ENCODE measurements around the gene OR51B6.
"Not testable (repeated sequence)": the region's sequence is repeated elsewhere in the genome, so short reads cannot be mapped to it uniquely, and the experiment has no call there.

The OR51B6 gene

DNA sequence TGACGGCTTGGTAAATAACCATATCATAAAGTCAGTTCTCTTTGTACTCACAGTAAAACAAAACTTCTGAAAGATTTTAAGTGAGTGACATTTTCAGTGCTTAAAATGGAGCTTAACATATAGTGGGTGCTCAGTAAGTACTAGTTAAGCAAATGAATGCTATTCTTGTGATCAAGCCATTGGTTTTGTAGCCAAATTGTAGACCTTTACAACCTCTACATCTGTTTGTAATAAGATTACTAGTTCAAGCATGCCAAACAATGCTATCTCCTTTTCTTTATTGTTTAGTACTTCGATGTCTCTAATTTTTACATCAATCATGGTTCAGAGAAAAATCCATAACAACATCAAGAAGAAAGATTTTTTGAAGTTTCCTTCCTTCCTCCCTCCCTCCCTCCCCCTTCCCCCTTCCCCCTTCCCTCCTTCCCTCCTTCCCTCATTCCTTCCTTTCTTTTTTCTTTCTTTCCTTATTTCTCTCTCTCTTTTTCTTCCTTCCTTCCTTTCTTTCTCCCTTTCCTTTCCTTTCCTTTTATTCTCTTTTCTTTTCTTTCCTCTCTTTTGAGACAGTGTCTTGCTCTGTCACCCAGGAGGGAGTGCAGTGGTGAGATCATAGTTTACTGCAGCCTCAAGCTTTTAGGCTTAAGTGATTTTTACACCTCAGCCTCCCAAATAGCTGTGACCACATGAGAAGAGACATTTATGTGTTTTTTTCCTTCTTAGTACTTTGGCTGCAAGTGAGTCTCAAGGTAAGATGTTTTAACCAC, 43.9 kb upstream of the OR51B6 start:
- Histone ChIP-seq H3K4ac (ENCODE audit: low read depth, low read length) (no peak overlapping the region), H3K27me3 (ENCODE audit: insufficient read depth, low read length) (no peaks in the 10 kb centered on the region), H2AK5ac (ENCODE audit: low read length) (no peak overlapping the region), H3K27ac (ENCODE audit: low read depth, low read length) (no peak overlapping the region), H3K23ac (ENCODE audit: low read length) (no peak overlapping the region), H2BK120ac (ENCODE audit: insufficient read depth, low read length, poor library complexity) (no peak overlapping the region), H3K79me2 (ENCODE audit: control insufficient read depth, insufficient read depth, low read length, poor library complexity) (no peaks in the 10 kb centered on the region), H2AFZ (ENCODE audit: insufficient read depth, low read length, poor library complexity) (no peak overlapping the region), H3K36me3 (ENCODE audit: control insufficient read depth in 1 of 2, insufficient read depth in 2 of 2, low read length in 2 of 2) (no peaks in the 10 kb centered on the region), H3K18ac (ENCODE audit: low read length) (no peak overlapping the region), H3K4me3 (ENCODE audit: low read depth, low read length) (no peak overlapping the region), H4K91ac (ENCODE audit: low read depth, low read length) (no peak overlapping the region), H3K9ac (ENCODE audit: low read length) (no peak overlapping the region), H4K12ac (ENCODE audit: low read depth, low read length) (no peak overlapping the region), H2BK12ac (ENCODE audit: low read length) (no peak overlapping the region), H3K4me2 (ENCODE audit: low read length) (no peak overlapping the region), H3K79me1 (ENCODE audit: low read length) (no peaks in the 10 kb centered on the region), H2BK5ac (ENCODE audit: low read depth, low read length, poor library complexity) (no peak overlapping the region), H3K14ac (ENCODE audit: low read length) (no peak overlapping the region), H4K8ac (ENCODE audit: low read depth, low read length) (no peak overlapping the region), H3K9me3 (ENCODE audit: insufficient read depth, low read depth, low read length) (no peaks in the 10 kb centered on the region), H3K4me1 (ENCODE audit: control insufficient read depth in 1 of 2, insufficient read depth in 2 of 2, low read length in 2 of 2) (no peaks in the 10 kb centered on the region)
- DNase-seq = no peak
- WGBS (ENCODE audit: extremely low coverage, insufficient coverage, insufficient read length) = no CpG with 5 or more reads among the region's 2 CpGs

DNA sequence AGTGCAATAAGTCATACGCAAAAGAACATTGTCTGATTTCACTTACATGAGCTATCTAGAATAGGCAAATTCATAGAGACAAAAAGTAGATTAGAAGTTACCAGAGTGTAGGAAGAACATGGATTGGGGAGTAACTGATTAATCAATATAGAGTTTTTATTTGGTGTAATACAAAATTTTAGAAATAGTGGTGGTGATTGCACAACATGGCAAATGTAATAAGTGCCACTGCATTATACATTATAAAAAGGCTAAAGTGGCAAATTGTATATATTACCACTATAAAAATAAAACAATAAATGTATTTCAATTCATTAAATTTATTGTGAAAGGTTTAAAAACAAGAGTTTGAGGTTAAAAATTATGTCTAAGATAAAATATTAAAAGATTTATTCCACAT, 40.9 kb upstream of the OR51B6 start:
- Histone ChIP-seq H3K14ac (ENCODE audit: low read length) (no peak overlapping the region), H2BK5ac (ENCODE audit: low read depth, low read length, poor library complexity) (no peak overlapping the region), H3K9me3 (ENCODE audit: insufficient read depth, low read depth, low read length) (no peaks in the 10 kb centered on the region), H3K4me1 (ENCODE audit: control insufficient read depth in 1 of 2, insufficient read depth in 2 of 2, low read length in 2 of 2) (no peaks in the 10 kb centered on the region), H3K4me2 (ENCODE audit: low read length) (no peak overlapping the region), H4K8ac (ENCODE audit: low read depth, low read length) (no peak overlapping the region), H2AFZ (ENCODE audit: insufficient read depth, low read length, poor library complexity) (no peak overlapping the region), H4K12ac (ENCODE audit: low read depth, low read length) (no peak overlapping the region), H3K79me1 (ENCODE audit: low read length) (no peaks in the 10 kb centered on the region), H3K79me2 (ENCODE audit: control insufficient read depth, insufficient read depth, low read length, poor library complexity) (no peaks in the 10 kb centered on the region), H3K36me3 (ENCODE audit: control insufficient read depth in 1 of 2, insufficient read depth in 2 of 2, low read length in 2 of 2) (no peaks in the 10 kb centered on the region), H3K27me3 (ENCODE audit: insufficient read depth, low read length) (no peaks in the 10 kb centered on the region), H3K9ac (ENCODE audit: low read length) (no peak overlapping the region), H3K4ac (ENCODE audit: low read depth, low read length) (no peak overlapping the region), H4K91ac (ENCODE audit: low read depth, low read length) (no peak overlapping the region), H3K23ac (ENCODE audit: low read length) (no peak overlapping the region), H2BK12ac (ENCODE audit: low read length) (no peak overlapping the region), H2AK5ac (ENCODE audit: low read length) (no peak overlapping the region), H3K4me3 (ENCODE audit: low read depth, low read length) (no peak overlapping the region), H3K18ac (ENCODE audit: low read length) (no peak overlapping the region), H3K27ac (ENCODE audit: low read depth, low read length) (no peak overlapping the region), H2BK120ac (ENCODE audit: insufficient read depth, low read length, poor library complexity) (no peak overlapping the region)
- WGBS (ENCODE audit: extremely low coverage, insufficient coverage, insufficient read length) = no CpG with 5 or more reads among the region's 1 CpG
- no peak for DNase-seq

DNA sequence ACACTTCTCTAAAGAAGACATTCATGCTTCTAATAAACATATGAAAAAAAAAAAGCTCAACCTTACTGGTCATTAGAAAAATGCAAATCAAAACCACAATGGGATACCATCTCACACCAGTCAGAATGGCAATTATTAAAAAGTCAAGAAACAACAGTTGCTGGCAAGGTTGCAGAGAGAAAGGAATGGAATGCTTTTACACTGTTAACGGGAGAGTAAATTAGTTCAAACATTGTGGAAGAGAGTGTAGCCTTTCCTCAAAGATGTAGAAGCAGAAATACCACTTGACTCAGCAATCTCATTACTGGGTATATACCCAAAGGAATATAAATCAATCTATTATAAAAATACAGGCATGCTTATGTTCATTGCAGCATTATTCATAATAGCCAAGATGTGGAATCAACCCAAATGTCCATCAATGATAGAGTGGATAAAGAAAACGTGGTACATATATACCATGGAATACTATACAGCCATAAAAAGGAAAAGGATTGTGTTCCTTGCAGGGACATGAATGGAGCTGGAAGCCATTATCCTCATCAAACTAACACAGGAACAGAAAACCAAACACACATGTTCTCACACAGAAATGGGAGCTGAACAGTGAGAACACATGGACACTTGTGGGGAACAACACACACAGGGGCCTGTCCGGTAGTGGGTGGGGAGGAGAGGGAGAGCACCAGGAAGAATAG, 37.8 kb upstream of the OR51B6 start:
- H2AK5ac ChIP-seq (ENCODE audit: low read length); H4K91ac ChIP-seq (ENCODE audit: low read depth, low read length); H3K14ac ChIP-seq (ENCODE audit: low read length); H3K4me1 ChIP-seq (ENCODE audit: control insufficient read depth in 1 of 2, insufficient read depth in 2 of 2, low read length in 2 of 2); H3K27me3 ChIP-seq (ENCODE audit: insufficient read depth, low read length); DNase-seq; H2AFZ ChIP-seq (ENCODE audit: insufficient read depth, low read length, poor library complexity); H4K8ac ChIP-seq (ENCODE audit: low read depth, low read length); H3K9me3 ChIP-seq (ENCODE audit: insufficient read depth, low read depth, low read length); H4K12ac ChIP-seq (ENCODE audit: low read depth, low read length); H3K4me3 ChIP-seq (ENCODE audit: low read depth, low read length); H2BK120ac ChIP-seq (ENCODE audit: insufficient read depth, low read length, poor library complexity); H3K79me2 ChIP-seq (ENCODE audit: control insufficient read depth, insufficient read depth, low read length, poor library complexity); H3K79me1 ChIP-seq (ENCODE audit: low read length); H3K36me3 ChIP-seq (ENCODE audit: control insufficient read depth in 1 of 2, insufficient read depth in 2 of 2, low read length in 2 of 2); H3K18ac ChIP-seq (ENCODE audit: low read length); H3K9ac ChIP-seq (ENCODE audit: low read length); H3K4me2 ChIP-seq (ENCODE audit: low read length); H2BK5ac ChIP-seq (ENCODE audit: low read depth, low read length, poor library complexity); H3K27ac ChIP-seq (ENCODE audit: low read depth, low read length); H3K4ac ChIP-seq (ENCODE audit: low read depth, low read length); H3K23ac ChIP-seq (ENCODE audit: low read length); H2BK12ac ChIP-seq (ENCODE audit: low read length): not testable (repeated sequence)
- WGBS (ENCODE audit: extremely low coverage, insufficient coverage, insufficient read length) = no CpG with 5 or more reads among the region's 3 CpGs

DNA sequence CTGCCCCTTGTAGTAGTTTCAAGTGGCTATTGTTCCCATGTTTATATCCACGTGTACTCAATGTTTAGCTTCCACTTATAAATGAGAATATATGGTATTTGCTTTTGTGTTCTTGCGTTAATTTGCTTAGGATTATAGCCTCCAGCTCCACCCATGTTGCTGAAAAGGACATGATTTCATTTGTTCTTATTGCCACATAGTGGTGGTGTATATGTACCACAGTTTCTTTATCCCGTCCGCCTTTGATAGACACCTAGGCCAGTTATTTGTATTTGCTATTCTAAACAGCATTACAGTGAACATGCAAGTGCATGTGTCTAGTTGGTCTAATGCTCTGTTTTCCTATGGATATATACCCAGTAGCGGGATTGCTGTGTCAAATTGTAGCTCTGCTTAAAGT, 34.0 kb upstream of the OR51B6 start:
- no CpG with 5 or more reads among the region's 5 CpGs for WGBS (ENCODE audit: extremely low coverage, insufficient coverage, insufficient read length)
- H3K9ac ChIP-seq (ENCODE audit: low read length) = no peak overlapping the region
- no peak overlapping the region for H3K4ac ChIP-seq (ENCODE audit: low read depth, low read length)
- H3K4me2 ChIP-seq (ENCODE audit: low read length) = no peak overlapping the region
- H4K91ac ChIP-seq (ENCODE audit: low read depth, low read length) = no peak overlapping the region
- H3K27ac ChIP-seq (ENCODE audit: low read depth, low read length) = no peak overlapping the region
- H3K4me3 ChIP-seq (ENCODE audit: low read depth, low read length) = no peak overlapping the region
- H2AK5ac ChIP-seq (ENCODE audit: low read length) = no peak overlapping the region
- H3K27me3 ChIP-seq (ENCODE audit: insufficient read depth, low read length) = no peaks in the 10 kb centered on the region
- no peak overlapping the region for H3K14ac ChIP-seq (ENCODE audit: low read length)
- no peaks in the 10 kb centered on the region for H3K79me1 ChIP-seq (ENCODE audit: low read length)
- no peak overlapping the region for H2BK5ac ChIP-seq (ENCODE audit: low read depth, low read length, poor library complexity)
- H3K18ac ChIP-seq (ENCODE audit: low read length) = no peak overlapping the region
- H3K4me1 ChIP-seq (ENCODE audit: control insufficient read depth in 1 of 2, insufficient read depth in 2 of 2, low read length in 2 of 2) = no peaks in the 10 kb centered on the region
- H2BK120ac ChIP-seq (ENCODE audit: insufficient read depth, low read length, poor library complexity) = no peak overlapping the region
- H3K23ac ChIP-seq (ENCODE audit: low read length) = no peak overlapping the region
- no peak overlapping the region for H2AFZ ChIP-seq (ENCODE audit: insufficient read depth, low read length, poor library complexity)
- no peak overlapping the region for H2BK12ac ChIP-seq (ENCODE audit: low read length)
- H3K36me3 ChIP-seq (ENCODE audit: control insufficient read depth in 1 of 2, insufficient read depth in 2 of 2, low read length in 2 of 2) = no peaks in the 10 kb centered on the region
- H4K8ac ChIP-seq (ENCODE audit: low read depth, low read length) = no peak overlapping the region
- H4K12ac ChIP-seq (ENCODE audit: low read depth, low read length) = no peak overlapping the region
- H3K9me3 ChIP-seq (ENCODE audit: insufficient read depth, low read depth, low read length) = no peaks in the 10 kb centered on the region
- no peak for DNase-seq
- no peaks in the 10 kb centered on the region for H3K79me2 ChIP-seq (ENCODE audit: control insufficient read depth, insufficient read depth, low read length, poor library complexity)
